ENCODE data around the gene KRT37. TPM values are rescaled to one million over a fixed set of nuclear protein-coding genes. Genes with fewer than 3 reads are reported as not detected.

KRT37 gene
- total RNA-seq, 1 experiment from 2014 or later, result not detected

DNA sequence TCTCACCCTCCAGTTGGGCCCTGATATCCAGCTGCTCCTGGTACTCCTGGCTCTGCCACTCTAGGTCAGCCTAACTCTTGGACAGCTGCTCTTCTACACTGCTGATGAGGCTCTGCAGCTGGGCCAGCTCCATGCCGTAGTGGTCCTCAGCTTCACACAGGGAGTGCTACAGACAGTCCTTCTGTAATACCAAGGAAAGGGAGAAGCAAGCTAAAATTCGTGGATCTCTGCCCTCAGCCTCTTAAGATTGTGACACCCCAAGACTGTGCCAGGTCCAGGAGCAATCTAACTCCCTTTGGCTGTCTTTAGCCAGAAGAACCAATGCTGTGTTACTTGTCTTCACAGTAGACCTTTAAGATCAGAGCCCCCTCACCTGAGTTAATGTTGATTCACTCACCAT is 24.1 kb upstream of the KRT37 start:
- in situ Hi-C loops (cut with HindIII; ENCODE audit: low pct_unique_long_range_greater_than_20kb, low sequenced_read_pairs) (no loop called here), intact Hi-C loops (cut with micrococcal nuclease; ENCODE audit: unreplicated experiment) (loop anchor here (10.0 kb wide), 1 partner anchor 64 kb away; the partner anchor contains the start of gene KRT34)
- Histone ChIP-seq H3K4me3 (ENCODE audit: low read depth in 2 of 2, low read length in 2 of 2) (no peak overlapping the region), H3K4me1 (ENCODE audit: control insufficient read depth, insufficient read depth, low read length) (no peaks in the 10 kb centered on the region), H3K36me3 (ENCODE audit: control insufficient read depth, insufficient read depth, low read length) (no peaks in the 10 kb centered on the region), H3K9me3 (ENCODE audit: control insufficient read depth, insufficient read depth, low read depth, low read length) (peaks cover 5% of the 10 kb centered on the region; the same call in 1 of the 2 replicates), H3K27ac (ENCODE audit: low read length) (no peak overlapping the region), H3K27me3 (ENCODE audit: control insufficient read depth, insufficient read depth, low read length) (no peaks in the 10 kb centered on the region)
- POLR2A ChIA-PET, result no interaction called here
- no peak for DNase-seq (ENCODE audit: low read depth, low spot score)
- ATAC-seq, result no peak
- CTCF ChIA-PET, result no interaction called here
- BruUV-seq (replicated peaks), result no TSS peak
- no peak for TF ChIP-seq SIN3A (IDR thresholded peaks at IDR 0.05; ENCODE audit: borderline replicate concordance, insufficient read depth, low read depth, low read length)
- TF ChIP-seq POLR2AphosphoS5 (IDR thresholded peaks at IDR 0.05; ENCODE audit: low read depth, low read length), result no peak
- TF ChIP-seq, protein P1, sequence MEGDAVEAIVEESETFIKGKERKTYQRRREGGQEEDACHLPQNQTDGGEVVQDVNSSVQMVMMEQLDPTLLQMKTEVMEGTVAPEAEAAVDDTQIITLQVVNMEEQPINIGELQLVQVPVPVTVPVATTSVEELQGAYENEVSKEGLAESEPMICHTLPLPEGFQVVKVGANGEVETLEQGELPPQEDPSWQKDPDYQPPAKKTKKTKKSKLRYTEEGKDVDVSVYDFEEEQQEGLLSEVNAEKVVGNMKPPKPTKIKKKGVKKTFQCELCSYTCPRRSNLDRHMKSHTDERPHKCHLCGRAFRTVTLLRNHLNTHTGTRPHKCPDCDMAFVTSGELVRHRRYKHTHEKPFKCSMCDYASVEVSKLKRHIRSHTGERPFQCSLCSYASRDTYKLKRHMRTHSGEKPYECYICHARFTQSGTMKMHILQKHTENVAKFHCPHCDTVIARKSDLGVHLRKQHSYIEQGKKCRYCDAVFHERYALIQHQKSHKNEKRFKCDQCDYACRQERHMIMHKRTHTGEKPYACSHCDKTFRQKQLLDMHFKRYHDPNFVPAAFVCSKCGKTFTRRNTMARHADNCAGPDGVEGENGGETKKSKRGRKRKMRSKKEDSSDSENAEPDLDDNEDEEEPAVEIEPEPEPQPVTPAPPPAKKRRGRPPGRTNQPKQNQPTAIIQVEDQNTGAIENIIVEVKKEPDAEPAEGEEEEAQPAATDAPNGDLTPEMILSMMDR (IDR thresholded peaks at IDR 0.05), result no peak
- TF ChIP-seq, protein P2, sequence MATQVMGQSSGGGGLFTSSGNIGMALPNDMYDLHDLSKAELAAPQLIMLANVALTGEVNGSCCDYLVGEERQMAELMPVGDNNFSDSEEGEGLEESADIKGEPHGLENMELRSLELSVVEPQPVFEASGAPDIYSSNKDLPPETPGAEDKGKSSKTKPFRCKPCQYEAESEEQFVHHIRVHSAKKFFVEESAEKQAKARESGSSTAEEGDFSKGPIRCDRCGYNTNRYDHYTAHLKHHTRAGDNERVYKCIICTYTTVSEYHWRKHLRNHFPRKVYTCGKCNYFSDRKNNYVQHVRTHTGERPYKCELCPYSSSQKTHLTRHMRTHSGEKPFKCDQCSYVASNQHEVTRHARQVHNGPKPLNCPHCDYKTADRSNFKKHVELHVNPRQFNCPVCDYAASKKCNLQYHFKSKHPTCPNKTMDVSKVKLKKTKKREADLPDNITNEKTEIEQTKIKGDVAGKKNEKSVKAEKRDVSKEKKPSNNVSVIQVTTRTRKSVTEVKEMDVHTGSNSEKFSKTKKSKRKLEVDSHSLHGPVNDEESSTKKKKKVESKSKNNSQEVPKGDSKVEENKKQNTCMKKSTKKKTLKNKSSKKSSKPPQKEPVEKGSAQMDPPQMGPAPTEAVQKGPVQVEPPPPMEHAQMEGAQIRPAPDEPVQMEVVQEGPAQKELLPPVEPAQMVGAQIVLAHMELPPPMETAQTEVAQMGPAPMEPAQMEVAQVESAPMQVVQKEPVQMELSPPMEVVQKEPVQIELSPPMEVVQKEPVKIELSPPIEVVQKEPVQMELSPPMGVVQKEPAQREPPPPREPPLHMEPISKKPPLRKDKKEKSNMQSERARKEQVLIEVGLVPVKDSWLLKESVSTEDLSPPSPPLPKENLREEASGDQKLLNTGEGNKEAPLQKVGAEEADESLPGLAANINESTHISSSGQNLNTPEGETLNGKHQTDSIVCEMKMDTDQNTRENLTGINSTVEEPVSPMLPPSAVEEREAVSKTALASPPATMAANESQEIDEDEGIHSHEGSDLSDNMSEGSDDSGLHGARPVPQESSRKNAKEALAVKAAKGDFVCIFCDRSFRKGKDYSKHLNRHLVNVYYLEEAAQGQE (IDR thresholded peaks at IDR 0.05; ENCODE audit: insufficient read depth in 1 of 2, low read depth in 2 of 2, low read length in 1 of 2), result no peak
- no peak for TF ChIP-seq TCF7L2 (IDR thresholded peaks at IDR 0.05; ENCODE audit: low read depth, low read length)

DNA sequence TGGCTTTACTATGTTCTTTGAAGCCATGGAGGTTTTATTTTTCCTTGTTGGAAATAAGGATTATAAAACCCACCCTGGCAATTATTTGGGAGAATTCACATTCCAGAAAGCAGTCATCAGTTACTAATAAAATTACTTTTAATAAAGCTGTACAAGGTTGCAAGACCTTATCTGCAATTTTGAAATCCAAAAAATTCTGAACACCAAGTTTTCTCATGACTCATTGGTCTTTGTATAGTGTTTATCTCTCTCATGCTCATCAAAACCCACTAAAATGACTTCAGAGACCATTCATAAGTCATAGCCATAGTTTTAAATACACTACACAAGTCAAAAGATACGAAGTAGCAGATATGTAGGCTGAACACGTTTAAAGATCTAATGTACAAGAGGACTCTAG is 22.4 kb upstream of the KRT37 start:
- H3K9me3 ChIP-seq (ENCODE audit: control insufficient read depth, insufficient read depth, low read depth, low read length), result peaks cover 5% of the 10 kb centered on the region; the same call in 1 of the 2 replicates

More for the DNA sequence above, 22.4 kb upstream of the KRT37 start:
- H3K4me3 ChIP-seq (ENCODE audit: low read depth in 2 of 2, low read length in 2 of 2), result no peak overlapping the region
- no peaks in the 10 kb centered on the region for H3K36me3 ChIP-seq (ENCODE audit: control insufficient read depth, insufficient read depth, low read length)
- in situ Hi-C loops (cut with HindIII; ENCODE audit: low pct_unique_long_range_greater_than_20kb, low sequenced_read_pairs), result no loop called here
- ChIA-PET CTCF (no interaction called here), POLR2A (interaction anchor here (0.6 kb wide), 2 partner anchors 26 to 1483 kb away, joined by 3 to 11 read pairs; no protein-coding TSS in a partner anchor)
- no TSS peak for BruUV-seq (replicated peaks)
- no peak overlapping the region for H3K27ac ChIP-seq (ENCODE audit: low read length)
- no peak for ATAC-seq
- intact Hi-C loops (cut with micrococcal nuclease; ENCODE audit: unreplicated experiment), result loop anchor here (10.0 kb wide), 1 partner anchor 62 kb away; the partner anchor contains the start of gene KRT34
- DNase-seq (ENCODE audit: low read depth, low spot score), result no peak
- H3K4me1 ChIP-seq (ENCODE audit: control insufficient read depth, insufficient read depth, low read length), result no peaks in the 10 kb centered on the region
- TF ChIP-seq SIN3A (IDR thresholded peaks at IDR 0.05; ENCODE audit: borderline replicate concordance, insufficient read depth, low read depth, low read length) (no peak), TCF7L2 (IDR thresholded peaks at IDR 0.05; ENCODE audit: low read depth, low read length) (no peak), POLR2AphosphoS5 (IDR thresholded peaks at IDR 0.05; ENCODE audit: low read depth, low read length) (no peak)
- TF ChIP-seq, protein P2 (IDR thresholded peaks at IDR 0.05; ENCODE audit: insufficient read depth in 1 of 2, low read depth in 2 of 2, low read length in 1 of 2), result no peak
- TF ChIP-seq, protein P1 (IDR thresholded peaks at IDR 0.05), result no peak
- H3K27me3 ChIP-seq (ENCODE audit: control insufficient read depth, insufficient read depth, low read length), result no peaks in the 10 kb centered on the region
